SKM-1 (cell line): Measurements from ENCODE around the gene ZBTB32.
"Not testable (repeated sequence)": the region's sequence is repeated elsewhere in the genome, so short reads cannot be mapped to it uniquely, and the experiment has no call there.

ENCODE experiments used
- DNase-seq: peaks from one replicate; lab custom pipeline; 2025; ENCODE audit not compliant: unreplicated experiment; lab: John Stamatoyannopoulos, UW

Gene ZBTB32

DNA sequence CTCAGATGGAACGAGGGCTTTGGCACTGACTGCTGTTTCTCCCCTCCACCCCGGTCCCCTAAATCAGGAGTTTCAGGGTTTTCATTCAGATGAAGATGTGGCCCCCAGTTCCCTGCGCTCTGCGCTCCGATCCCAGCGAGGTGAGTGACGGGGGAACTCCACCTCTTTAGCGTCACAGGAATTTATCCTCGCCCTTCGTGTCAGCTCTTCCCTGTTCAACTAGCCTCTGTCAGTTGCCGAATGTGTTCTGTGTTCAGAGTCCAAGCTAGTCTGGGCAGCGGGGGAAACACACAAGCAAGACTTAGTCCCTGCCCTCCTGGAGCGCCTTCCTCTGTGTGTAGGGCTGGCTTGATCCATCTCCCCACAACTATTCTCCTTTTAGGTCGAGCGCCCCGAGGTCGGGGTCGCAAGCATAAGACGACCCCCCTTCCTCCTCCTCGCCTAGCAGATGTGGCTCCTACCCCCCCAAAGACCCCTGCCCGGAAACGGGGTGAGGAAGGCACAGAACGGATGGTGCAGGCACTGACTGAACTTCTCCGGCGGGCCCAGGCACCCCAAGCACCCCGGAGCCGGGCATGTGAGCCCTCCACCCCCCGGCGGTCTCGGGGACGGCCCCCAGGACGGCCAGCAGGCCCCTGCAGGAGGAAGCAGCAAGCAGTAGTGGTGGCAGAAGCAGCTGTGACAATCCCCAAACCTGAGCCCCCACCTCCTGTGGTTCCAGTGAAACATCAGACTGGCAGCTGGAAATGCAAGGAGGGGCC is 15.2 kb downstream of the ZBTB32 start:
- no peak for DNase-seq

GRCh38 chr19:35720163-35720524 is 15.8 kb downstream of the ZBTB32 start:
- DNase-seq = no peak

DNA sequence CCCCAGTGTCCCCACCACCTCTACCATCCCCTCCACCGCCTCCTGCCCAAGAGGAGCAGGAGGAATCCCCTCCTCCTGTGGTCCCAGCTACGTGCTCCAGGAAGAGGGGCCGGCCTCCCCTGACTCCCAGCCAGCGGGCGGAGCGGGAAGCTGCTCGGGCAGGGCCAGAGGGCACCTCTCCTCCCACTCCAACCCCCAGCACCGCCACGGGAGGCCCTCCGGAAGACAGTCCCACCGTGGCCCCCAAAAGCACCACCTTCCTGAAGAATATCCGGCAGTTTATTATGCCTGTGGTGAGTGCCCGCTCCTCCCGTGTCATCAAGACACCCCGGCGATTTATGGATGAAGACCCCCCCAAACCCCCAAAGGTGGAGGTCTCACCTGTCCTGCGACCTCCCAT is 16.3 kb downstream of the ZBTB32 start:
- no peak for DNase-seq

DNA sequence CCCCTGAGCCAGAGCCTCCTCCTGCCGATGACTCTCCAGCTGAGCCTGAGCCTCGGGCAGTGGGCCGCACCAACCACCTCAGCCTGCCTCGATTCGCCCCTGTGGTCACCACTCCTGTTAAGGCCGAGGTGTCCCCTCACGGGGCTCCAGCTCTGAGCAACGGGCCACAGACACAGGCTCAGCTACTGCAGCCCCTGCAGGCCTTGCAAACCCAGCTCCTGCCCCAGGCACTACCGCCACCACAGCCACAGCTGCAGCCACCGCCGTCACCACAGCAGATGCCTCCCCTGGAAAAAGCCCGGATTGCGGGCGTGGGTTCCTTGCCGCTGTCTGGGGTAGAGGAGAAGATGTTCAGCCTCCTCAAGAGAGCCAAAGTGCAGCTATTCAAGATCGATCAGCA is 17.0 kb downstream of the ZBTB32 start:
- no peak for DNase-seq

DNA sequence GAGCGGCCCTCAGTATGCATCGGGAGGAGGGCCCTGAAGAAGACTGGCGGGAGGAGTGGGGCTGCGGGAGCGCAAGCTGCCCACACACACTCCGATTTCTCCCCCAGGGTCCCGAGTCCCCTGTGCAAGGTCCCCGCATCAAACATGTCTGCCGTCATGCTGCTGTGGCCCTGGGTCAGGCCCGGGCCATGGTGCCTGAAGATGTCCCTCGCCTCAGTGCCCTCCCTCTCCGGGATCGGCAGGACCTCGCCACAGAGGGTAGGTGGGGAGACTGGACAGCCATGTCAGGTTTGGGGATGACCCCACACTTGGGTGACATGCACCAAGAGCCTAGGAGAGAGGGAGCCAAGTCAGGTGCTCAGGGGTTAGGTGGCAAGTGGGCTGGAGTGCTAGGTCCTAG is 18.1 kb downstream of the ZBTB32 start:
- no peak for DNase-seq

GRCh38 chr19:35722897-35723296 is 18.5 kb downstream of the ZBTB32 start:
- DNase-seq = no peak

GRCh38 chr19:35723671-35724070 is 19.3 kb downstream of the ZBTB32 start:
- DNase-seq = no peak

- DNase-seq = not testable (repeated sequence)
Measured at GRCh38 chr19:35724132-35724531, 19.8 kb downstream of the ZBTB32 start.

DNA sequence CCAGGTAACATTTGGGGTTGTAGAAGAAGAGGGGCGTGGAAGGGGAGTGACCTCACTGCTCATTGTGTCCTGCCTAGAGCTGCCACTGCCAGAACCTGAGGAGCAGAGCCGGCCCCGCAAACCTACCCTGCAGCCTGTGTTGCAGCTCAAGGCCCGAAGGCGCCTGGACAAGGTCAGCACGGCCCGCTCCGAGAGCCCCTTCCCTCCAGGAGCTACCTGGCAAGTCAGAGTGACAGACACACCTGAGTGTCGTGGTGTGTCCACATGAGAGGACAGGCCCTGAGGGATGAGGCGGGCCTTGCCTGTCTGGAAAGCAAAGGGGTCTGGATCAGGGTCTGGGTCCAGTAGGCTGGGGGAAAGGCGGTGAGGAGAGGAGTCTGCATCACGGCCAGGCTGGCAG is 20.2 kb downstream of the ZBTB32 start:
- no peak for DNase-seq

DNA sequence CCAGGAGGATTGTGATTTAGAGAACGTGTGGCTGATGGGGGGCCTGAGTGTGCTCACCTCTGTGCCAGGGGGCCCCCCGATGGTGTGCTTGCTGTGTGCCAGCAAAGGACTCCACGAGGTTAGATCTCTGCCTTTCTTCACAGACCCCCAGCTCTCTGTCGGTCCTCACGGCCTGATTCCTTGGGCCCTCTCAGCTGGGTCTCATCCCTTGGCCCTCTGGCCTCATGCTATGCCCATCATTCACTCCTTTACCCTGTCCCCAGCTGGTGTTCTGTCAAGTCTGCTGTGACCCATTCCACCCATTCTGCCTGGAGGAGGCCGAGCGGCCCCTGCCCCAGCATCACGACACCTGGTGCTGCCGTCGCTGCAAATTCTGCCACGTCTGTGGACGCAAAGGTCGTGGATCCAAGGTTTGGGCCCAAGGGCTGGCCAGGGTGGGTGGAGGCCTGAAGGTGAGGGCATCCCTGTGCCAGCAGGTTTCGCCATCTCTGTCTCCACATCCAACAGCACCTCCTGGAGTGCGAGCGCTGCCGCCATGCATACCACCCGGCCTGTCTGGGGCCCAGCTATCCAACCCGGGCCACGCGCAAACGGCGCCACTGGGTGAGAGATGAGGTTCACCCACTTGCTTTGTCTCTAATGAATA is 21.0 kb downstream of the ZBTB32 start:
- no peak for DNase-seq

DNA sequence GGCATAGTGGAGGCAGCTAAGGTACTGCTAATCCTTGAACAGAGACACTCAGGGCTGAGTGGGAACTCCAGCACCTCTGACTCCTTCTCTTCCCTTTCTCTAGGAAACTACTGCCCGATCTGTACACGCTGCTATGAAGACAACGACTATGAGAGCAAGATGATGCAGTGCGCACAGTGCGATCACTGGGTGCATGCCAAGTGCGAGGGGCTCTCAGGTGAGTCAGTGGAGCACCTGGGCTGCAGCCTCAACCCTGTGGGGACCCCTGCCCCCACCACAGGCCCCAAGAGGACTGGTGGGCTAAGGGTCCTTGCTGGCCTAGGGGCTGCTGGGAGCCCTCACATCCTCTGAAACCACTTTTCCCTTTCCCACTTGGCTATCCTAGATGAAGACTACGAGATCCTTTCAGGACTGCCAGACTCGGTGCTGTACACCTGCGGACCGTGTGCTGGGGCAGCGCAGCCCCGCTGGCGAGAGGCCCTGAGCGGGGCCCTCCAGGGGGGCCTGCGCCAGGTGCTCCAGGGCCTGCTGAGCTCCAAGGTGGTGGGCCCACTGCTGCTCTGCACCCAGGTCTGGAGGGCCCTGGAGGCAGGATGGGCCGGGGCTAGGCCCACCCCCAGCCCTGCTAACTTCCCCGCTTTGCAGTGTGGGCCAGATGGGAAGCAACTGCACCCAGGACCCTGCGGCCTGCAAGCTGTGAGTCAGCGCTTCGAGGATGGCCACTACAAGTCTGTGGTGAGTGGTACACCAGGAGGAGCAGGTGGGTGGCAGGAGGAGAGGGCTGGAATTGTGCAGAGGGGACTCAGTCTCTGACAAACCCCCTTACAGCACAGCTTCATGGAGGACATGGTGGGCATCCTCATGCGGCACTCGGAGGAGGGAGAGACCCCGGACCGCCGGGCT is 22.9 kb downstream of the ZBTB32 start:
- DNase-seq = no peak

GRCh38 chr19:35727956-35728706 is 23.8 kb downstream of the ZBTB32 start:
- no peak for DNase-seq

- no peak for DNase-seq
Measured at GRCh38 chr19:35729021-35729420, 24.7 kb downstream of the ZBTB32 start.

DNA sequence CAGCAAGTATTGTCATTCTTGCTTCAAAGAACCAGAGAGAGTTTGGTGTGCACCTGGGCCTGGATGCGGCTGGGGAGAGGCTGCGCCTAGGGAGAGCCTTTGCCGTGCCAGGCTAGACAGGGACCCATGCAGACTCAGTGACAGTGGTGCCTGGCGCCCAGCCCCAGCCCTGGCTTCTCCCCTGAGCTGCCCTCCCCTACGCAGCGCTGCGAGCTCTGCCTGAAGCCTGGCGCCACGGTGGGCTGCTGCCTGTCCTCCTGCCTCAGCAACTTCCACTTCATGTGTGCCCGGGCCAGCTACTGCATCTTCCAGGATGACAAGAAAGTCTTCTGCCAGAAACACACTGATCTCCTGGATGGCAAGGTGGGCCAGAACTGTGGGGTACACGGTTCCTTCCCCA is 25.4 kb downstream of the ZBTB32 start:
- DNase-seq = no peak

GRCh38 chr19:35730326-35730725 is 26.0 kb downstream of the ZBTB32 start:
- DNase-seq = no peak

GRCh38 chr19:35731353-35731752 is 27.0 kb downstream of the ZBTB32 start:
- no peak for DNase-seq

DNA sequence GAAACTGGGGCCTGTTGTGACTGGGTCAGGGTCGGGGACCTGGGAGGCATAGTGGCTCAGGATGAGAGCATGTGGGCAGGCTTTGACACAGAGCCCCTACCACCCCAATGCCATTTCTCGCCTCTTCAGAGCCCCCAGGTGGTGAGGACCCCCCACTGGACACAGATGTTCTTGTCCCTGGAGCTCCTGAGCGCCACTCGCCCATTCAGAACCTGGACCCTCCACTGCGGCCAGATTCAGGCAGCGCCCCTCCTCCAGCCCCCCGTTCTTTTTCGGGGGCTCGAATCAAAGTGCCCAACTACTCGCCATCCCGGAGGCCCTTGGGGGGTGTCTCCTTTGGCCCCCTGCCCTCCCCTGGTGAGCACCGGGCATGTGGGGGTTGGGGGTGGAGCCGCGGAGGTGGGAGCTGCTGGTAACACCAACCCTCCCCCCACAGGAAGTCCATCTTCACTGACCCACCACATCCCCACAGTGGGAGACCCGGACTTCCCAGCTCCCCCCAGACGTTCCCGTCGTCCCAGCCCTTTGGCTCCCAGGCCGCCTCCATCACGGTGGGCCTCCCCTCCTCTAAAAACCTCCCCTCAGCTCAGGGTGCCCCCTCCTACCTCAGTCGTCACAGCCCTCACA is 27.5 kb downstream of the ZBTB32 start:
- no peak for DNase-seq

- no peak for DNase-seq
Measured at GRCh38 chr19:35732540-35733179, 28.3 kb downstream of the ZBTB32 start.

GRCh38 chr19:35733180-35734125 is 29.1 kb downstream of the ZBTB32 start:
- DNase-seq = no peak
